Parathyroid adenoma (tissue), 2 donors: Measurements from ENCODE around the gene NRXN3.

ENCODE experiments used
- H2AFZ ChIP-seq: fragments of 300-600 bp; sonication (generic); one replicate; pipeline ENCODE4 v1.7.0; 2017; ENCODE audit warnings: antibody characterized with exemption, mild to moderate bottlenecking
- H3K27ac ChIP-seq: fragments of 300-600 bp; sonication (generic); one replicate; pipeline ENCODE4 v1.7.0; 2017
- H3K27me3 ChIP-seq: fragments of 300-600 bp; sonication (generic); one replicate; pipeline ENCODE4 v1.7.0; 2017; ENCODE audit warnings: low read length; ENCODE audit not compliant: control insufficient read depth, insufficient read depth
- H3K36me3 ChIP-seq: fragments of 300-600 bp; sonication (generic); one replicate; pipeline ENCODE4 v1.7.0; 2017; ENCODE audit warnings: low read length; ENCODE audit not compliant: control insufficient read depth, insufficient read depth
- H3K4me1 ChIP-seq: fragments of 300-600 bp; sonication (generic); one replicate; pipeline ENCODE4 v1.7.0; 2017; ENCODE audit warnings: control low read depth
- H3K4me2 ChIP-seq: fragments of 300-600 bp; sonication (generic); one replicate; pipeline ENCODE4 v1.7.0; 2017; ENCODE audit warnings: low read length
- H3K4me3 ChIP-seq: fragments of 300-600 bp; sonication (generic); one replicate; pipeline ENCODE4 v1.7.0; 2017; ENCODE audit warnings: low read depth, low read length
- H3K79me2 ChIP-seq: fragments of 300-600 bp; sonication (generic); one replicate; pipeline ENCODE4 v1.7.0; 2017; ENCODE audit warnings: control low read depth
- H3K9ac ChIP-seq: fragments of 300-600 bp; sonication (generic); one replicate; pipeline ENCODE4 v1.7.0; 2017; ENCODE audit warnings: mild to moderate bottlenecking
- H3K9me3 ChIP-seq: fragments of 300-600 bp; sonication (generic); one replicate; pipeline ENCODE4 v1.7.0; 2017; ENCODE audit warnings: low read length; ENCODE audit not compliant: control insufficient read depth
- CTCF ChIP-seq: fragments of 300-600 bp; sonication (generic); IDR thresholded peaks from one replicate; pipeline ENCODE4 v1.7.0; 2017; ENCODE audit warnings: antibody characterized with exemption, mild to moderate bottlenecking
- donor health status: primary hyperparathyroidism.

NRXN3 gene

DNA sequence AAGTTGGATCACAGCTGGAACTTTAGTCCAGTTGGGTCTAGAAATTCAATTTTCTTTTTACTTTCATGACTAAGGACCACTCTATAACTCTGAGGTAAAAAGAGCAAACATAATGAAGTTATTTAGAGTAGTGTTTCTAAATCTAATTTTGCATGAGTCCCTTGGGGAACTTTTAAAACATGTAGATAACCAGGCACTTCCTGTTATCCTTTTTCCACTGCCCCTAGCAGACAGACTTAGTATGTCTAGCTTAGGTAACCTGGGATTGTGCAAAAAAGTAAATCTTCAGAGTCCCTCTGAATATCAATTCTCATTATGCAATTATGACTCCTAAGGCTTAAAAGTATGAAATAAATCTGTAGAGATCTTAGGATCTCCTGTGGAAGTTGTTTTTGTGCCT lies 1669.9 kb downstream of the NRXN3 start:
- H3K9me3 ChIP-seq, result no peaks in the 10 kb centered on the region
- no peak overlapping the region for H3K9ac ChIP-seq
- H3K4me2 ChIP-seq, result no peak overlapping the region
- no peaks in the 10 kb centered on the region for H3K79me2 ChIP-seq
- H3K27ac ChIP-seq, result no peak overlapping the region
- H2AFZ ChIP-seq, result no peak overlapping the region
- H3K36me3 ChIP-seq, result no peaks in the 10 kb centered on the region
- TF ChIP-seq CTCF, result no peak
- H3K4me3 ChIP-seq, result no peak overlapping the region
- H3K27me3 ChIP-seq, result no peaks in the 10 kb centered on the region
- H3K4me1 ChIP-seq, result no peaks in the 10 kb centered on the region

DNA sequence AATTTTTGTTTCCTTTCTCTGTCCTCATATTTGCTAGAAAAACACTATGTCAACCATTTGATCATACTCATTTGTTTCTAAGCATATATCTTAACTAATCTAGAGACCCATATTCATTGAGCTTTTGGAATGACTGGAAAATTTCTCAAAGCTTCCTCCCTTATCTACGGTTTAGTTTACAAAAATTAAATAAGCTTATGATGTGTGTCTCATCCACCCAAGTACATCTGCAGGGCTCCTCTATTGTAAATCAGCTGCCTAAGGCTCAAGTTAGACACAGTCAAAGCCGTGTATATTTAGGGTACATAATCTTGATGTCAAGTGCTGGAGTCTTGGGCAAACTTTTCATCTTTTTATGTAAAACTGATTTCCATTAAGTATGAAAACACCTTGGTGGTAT lies 1670.7 kb downstream of the NRXN3 start:
- H3K36me3 ChIP-seq, result no peaks in the 10 kb centered on the region

DNA sequence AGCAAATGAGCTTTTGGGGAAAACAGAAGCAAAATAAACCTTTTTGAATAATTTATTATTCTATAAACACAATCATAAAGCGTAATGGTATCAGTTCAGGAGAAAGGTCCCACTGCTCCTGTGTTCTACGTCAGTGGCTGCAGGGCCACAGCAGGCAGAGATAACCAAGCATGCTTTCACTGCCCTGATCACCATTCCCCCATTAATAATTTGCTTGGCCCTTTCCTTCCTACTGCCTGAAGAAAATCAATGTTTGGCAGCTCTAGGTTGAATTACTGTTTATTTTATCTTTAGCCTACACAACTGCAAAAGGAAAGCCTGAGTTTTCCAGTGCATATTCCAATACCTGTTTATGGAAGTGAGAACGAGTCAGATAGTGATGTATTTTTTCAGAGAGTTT lies 1671.3 kb downstream of the NRXN3 start:
- Histone ChIP-seq H3K79me2 (no peaks in the 10 kb centered on the region), H3K9me3 (no peaks in the 10 kb centered on the region), H3K4me3 (no peak overlapping the region), H3K4me2 (no peak overlapping the region), H3K27ac (no peak overlapping the region), H3K27me3 (no peaks in the 10 kb centered on the region), H2AFZ (no peak overlapping the region), H3K4me1 (no peaks in the 10 kb centered on the region), H3K36me3 (no peaks in the 10 kb centered on the region), H3K9ac (no peak overlapping the region)
- TF ChIP-seq CTCF, result no peak

More for the DNA sequence above, 1670.7 kb downstream of the NRXN3 start:
- no peaks in the 10 kb centered on the region for H3K9me3 ChIP-seq
- no peak overlapping the region for H3K4me2 ChIP-seq
- no peak overlapping the region for H2AFZ ChIP-seq
- H3K4me1 ChIP-seq, result no peaks in the 10 kb centered on the region
- no peaks in the 10 kb centered on the region for H3K27me3 ChIP-seq
- H3K4me3 ChIP-seq, result no peak overlapping the region
- no peak overlapping the region for H3K9ac ChIP-seq
- no peak for TF ChIP-seq CTCF
- no peak overlapping the region for H3K27ac ChIP-seq
- no peaks in the 10 kb centered on the region for H3K79me2 ChIP-seq

GRCh38 chr14:79842270-79842669 lies 1672.1 kb downstream of the NRXN3 start:
- Histone ChIP-seq H3K4me3 (no peak overlapping the region), H3K4me2 (no peak overlapping the region), H3K9me3 (no peaks in the 10 kb centered on the region), H3K4me1 (no peaks in the 10 kb centered on the region), H3K79me2 (no peaks in the 10 kb centered on the region), H2AFZ (no peak overlapping the region), H3K36me3 (no peaks in the 10 kb centered on the region), H3K27me3 (no peaks in the 10 kb centered on the region), H3K27ac (no peak overlapping the region), H3K9ac (no peak overlapping the region)
- no peak for TF ChIP-seq CTCF

DNA sequence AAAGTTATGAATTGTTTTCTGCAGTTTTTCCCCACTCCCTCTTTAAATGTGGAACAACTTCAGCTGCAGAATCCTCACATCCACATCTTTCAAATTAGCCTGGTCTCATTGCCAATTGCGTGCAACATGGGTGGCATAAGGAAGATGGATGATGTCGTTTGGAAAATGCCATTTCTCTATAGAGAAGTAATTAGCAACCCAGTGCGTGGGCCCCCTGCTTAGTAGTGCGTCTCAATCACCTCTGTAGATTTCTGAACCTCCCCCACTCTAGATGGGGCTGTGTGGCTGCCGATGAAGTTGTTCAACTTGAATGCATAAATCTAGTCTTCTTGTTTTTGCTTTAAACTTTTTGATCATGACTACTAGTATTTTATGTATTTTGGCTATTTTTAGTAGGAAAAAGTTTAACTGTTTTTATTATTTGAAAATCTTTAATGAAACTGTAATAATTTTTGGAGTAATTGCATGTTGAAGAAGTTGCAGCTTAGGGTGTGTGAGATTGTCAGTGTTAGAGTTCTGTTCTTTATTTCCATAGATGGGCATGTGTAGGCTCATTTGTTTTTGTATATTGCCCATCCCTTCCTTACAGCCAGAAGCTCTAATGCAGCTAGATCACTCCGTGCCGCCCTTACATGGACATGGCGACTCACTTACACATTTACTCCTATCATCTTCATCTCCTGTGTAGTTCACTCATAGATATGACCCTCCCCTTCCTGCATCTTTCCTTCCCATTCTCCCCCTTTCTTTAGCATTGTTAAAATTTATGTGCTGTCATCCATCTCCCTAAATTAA lies 1683.0 kb downstream of the NRXN3 start:
- H3K36me3 ChIP-seq, result no peaks in the 10 kb centered on the region
- H3K4me1 ChIP-seq, result no peaks in the 10 kb centered on the region
- no peaks in the 10 kb centered on the region for H3K27me3 ChIP-seq
- H3K4me3 ChIP-seq, result no peak overlapping the region
- H3K9me3 ChIP-seq, result no peaks in the 10 kb centered on the region
- no peak overlapping the region for H3K4me2 ChIP-seq
- no peak overlapping the region for H2AFZ ChIP-seq
- TF ChIP-seq CTCF, result no peak
- H3K79me2 ChIP-seq, result no peaks in the 10 kb centered on the region
- H3K27ac ChIP-seq, result no peak overlapping the region
- no peak overlapping the region for H3K9ac ChIP-seq
